ENCODE measurements around the gene CMTM1. TPM values are rescaled to one million over a fixed set of nuclear protein-coding genes. Genes with fewer than 3 reads are reported as not detected.
A peak's percentile ranks its signal among the peaks of the same experiment; 100 is the strongest.

The CMTM1 gene
- total RNA-seq, 6 experiments from 2014 or later = 0.69 to 1.6 (median 0.90) TPM; not detected in 1

GRCh38 chr16:66588981-66589713 lies 22.9 kb downstream of the CMTM1 start:
- intact Hi-C loops (cut with DNase I) = no loop called here
- Histone ChIP-seq H3K27ac (no peak overlapping the region), H3K4me1 (no peaks in the 10 kb centered on the region), H3K4me3 (no peak overlapping the region), H3K27me3 (no peaks in the 10 kb centered on the region), H3K9me3 (no peaks in the 10 kb centered on the region), H3K36me3 (no peaks in the 10 kb centered on the region)
- ATAC-seq (peak; percentile 77 to 88 (median 80)), DNase-seq (peak in 1 of 3 donors; percentile 51)
- WGBS (ENCODE audit: insufficient coverage, low coverage, low lambda C conversion rate, missing lambda C conversion rate) = 72% methylated on average over 3 of the region's 8 CpGs
- TF ChIP-seq CTCF (IDR thresholded peaks at IDR 0.05) = peak; percentile 49 to 57 (median 54)
- no peak for TF ChIP-seq POLR2A (IDR thresholded peaks at IDR 0.05)

DNA sequence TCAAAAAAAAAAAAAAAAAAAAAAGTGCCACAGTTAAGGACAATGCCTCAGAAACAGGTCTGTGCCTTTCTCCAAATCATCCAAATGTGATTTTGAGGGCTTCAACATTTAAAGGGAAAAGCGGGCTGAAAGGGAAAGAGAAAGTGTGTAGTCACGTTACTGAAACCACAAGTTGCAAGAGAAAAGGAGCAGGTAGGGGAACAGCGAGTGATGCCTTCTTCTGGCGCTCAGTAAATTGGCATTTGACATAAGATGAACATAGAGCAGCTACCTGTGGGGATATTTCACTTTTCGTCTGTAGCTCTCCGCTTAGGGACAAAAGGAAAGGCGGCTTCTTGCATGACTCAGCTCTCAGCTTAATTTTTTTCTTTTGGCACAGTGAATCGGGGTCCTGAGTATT lies 24.1 kb downstream of the CMTM1 start:
- Histone ChIP-seq H3K4me3 (no peak overlapping the region), H3K4me1 (no peaks in the 10 kb centered on the region), H3K9me3 (no peaks in the 10 kb centered on the region), H3K27ac (no peak overlapping the region), H3K36me3 (no peaks in the 10 kb centered on the region), H3K27me3 (no peaks in the 10 kb centered on the region)
- TF ChIP-seq CTCF (IDR thresholded peaks at IDR 0.05) (no peak), POLR2A (IDR thresholded peaks at IDR 0.05) (no peak)
- ATAC-seq (peak in 1 of 4 donors; percentile 25), DNase-seq (no peak)
- 64% methylated on average over 8 of the region's 8 CpGs for WGBS (ENCODE audit: insufficient coverage, low coverage, low lambda C conversion rate, missing lambda C conversion rate)
- intact Hi-C loops (cut with DNase I) = no loop called here

- DNase-seq = no peak
- no peak overlapping the region for H3K27ac ChIP-seq
- H3K27me3 ChIP-seq = no peaks in the 10 kb centered on the region
- intact Hi-C loops (cut with DNase I) = no loop called here
- no peaks in the 10 kb centered on the region for H3K36me3 ChIP-seq
- ATAC-seq = no peak
- no CpG with 5 or more reads among the region's 4 CpGs for WGBS (ENCODE audit: insufficient coverage, low coverage, low lambda C conversion rate, missing lambda C conversion rate)
- H3K4me1 ChIP-seq = no peaks in the 10 kb centered on the region
- TF ChIP-seq POLR2A (IDR thresholded peaks at IDR 0.05) (no peak), CTCF (IDR thresholded peaks at IDR 0.05) (no peak)
- H3K9me3 ChIP-seq = no peaks in the 10 kb centered on the region
- no peak overlapping the region for H3K4me3 ChIP-seq
Observed at GRCh38 chr16:66591018-66591417, 24.8 kb downstream of the CMTM1 start.

- H3K4me3 ChIP-seq = no peak overlapping the region
- no peaks in the 10 kb centered on the region for H3K36me3 ChIP-seq
- H3K27ac ChIP-seq = no peak overlapping the region
- intact Hi-C loops (cut with DNase I) = no loop called here
- WGBS (ENCODE audit: insufficient coverage, low coverage, low lambda C conversion rate, missing lambda C conversion rate) = 84% methylated on average over 3 of the region's 3 CpGs
- H3K9me3 ChIP-seq = no peaks in the 10 kb centered on the region
- no peak for TF ChIP-seq POLR2A (IDR thresholded peaks at IDR 0.05)
- TF ChIP-seq CTCF (IDR thresholded peaks at IDR 0.05) = no peak
- DNase-seq (no peak), ATAC-seq (no peak)
- no peaks in the 10 kb centered on the region for H3K4me1 ChIP-seq
- no peaks in the 10 kb centered on the region for H3K27me3 ChIP-seq
Observed at GRCh38 chr16:66592241-66592640, 26.0 kb downstream of the CMTM1 start.

Measured in right lobe of liver (tissue), 6 donors.